ENCODE results near the gene PKD1L1.
"Not testable (repeated sequence)": the region's sequence is repeated elsewhere in the genome, so short reads cannot be mapped to it uniquely, and the experiment has no call there.

PKD1L1 gene

DNA sequence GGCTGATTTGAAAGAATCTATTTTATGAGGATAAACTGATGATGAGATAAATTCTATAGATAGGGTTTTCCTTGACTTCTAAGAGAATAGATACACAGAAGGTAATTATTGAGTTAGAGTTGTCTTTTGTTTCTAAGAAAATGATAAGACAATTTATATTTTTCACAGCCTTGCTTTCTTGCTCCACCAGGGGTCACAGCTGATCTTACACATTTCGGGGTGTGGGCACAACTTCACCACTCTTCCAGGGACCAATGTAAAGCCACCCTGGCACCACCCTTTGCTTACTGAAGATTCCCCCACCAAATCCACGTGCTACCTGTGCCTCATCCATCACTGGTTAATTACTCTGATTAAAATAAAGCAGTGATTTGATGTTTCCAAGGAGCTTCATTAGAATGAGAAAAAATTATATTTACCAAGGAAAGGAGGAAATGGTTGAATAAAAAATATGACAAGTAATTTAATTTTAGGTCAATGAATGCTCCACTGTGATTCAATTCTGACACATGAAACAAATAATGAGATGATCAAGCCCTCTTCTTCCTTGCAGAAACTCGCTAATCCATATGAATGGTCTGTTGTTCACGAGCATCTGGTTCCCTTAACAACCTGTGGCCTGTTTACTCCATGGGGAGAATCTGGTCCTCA lies 189.1 kb downstream of the PKD1L1 start:
- FAIRE-seq (no peak), DNase-seq (ENCODE audit: insufficient read length) (no peak)
- TF ChIP-seq POLR2AphosphoS5 (IDR thresholded peaks at IDR 0.05; ENCODE audit: low read depth, low read length), result no peak
- no peak for TF ChIP-seq POLR2A (IDR thresholded peaks at IDR 0.05; ENCODE audit: low read depth, low read length)
- TF ChIP-seq TAF1 (IDR thresholded peaks at IDR 0.05; ENCODE audit: borderline replicate concordance, low read depth, low read length), result no peak

DNA sequence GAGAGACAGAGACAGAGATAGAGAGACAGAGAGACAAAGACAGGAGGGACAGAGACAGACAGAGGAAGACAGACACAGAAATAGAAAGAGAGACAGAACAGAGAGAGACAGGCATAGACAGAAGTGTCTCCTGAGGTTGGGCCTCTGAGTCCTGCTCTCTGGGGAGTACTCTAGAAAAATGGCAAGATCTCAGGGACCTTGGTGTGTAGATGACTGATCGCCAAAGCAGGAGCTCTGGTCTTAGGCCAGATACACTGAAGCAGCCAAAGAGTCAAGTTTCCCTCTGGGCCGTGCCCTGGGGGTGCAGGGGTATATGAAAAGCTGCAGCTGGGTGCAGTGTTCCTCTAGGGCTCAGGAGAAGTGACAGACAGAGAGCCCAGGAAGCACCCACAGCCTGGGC lies 189.7 kb downstream of the PKD1L1 start:
- no peak for TF ChIP-seq TAF1 (IDR thresholded peaks at IDR 0.05; ENCODE audit: borderline replicate concordance, low read depth, low read length)
- no peak for TF ChIP-seq POLR2A (IDR thresholded peaks at IDR 0.05; ENCODE audit: low read depth, low read length)
- no peak for TF ChIP-seq POLR2AphosphoS5 (IDR thresholded peaks at IDR 0.05; ENCODE audit: low read depth, low read length)
- no peak for DNase-seq (ENCODE audit: insufficient read length)
- FAIRE-seq, result no peak

DNA sequence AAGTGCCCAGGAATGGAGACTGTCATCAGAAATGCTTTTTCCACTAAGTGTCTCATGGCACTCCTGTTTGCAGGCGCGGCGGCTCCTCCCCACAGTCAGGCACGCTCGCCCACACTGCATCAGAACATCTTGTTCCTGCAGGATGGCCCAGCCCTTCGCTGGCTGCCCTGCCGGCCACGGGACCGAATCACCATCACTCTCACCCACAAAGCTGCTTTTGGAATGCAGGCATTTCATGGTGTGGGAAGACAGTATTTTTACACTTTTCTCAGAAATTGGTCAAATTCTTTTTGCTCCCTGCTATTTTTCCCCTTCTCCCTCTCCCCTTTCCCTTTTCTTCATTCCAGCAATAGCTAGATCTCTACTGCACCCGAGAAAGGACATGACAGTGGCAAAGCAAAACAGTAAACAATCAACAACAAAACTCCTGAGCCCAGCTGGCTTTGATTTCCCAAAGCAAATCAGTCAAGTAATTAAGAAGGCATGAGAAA lies 190.3 kb downstream of the PKD1L1 start:
- DNase-seq (ENCODE audit: insufficient read length), result no peak
- TF ChIP-seq POLR2AphosphoS5 (IDR thresholded peaks at IDR 0.05; ENCODE audit: low read depth, low read length), result no peak
- no peak for TF ChIP-seq POLR2A (IDR thresholded peaks at IDR 0.05; ENCODE audit: low read depth, low read length)
- TF ChIP-seq TAF1 (IDR thresholded peaks at IDR 0.05; ENCODE audit: borderline replicate concordance, low read depth, low read length), result no peak
- FAIRE-seq, result no peak

DNA sequence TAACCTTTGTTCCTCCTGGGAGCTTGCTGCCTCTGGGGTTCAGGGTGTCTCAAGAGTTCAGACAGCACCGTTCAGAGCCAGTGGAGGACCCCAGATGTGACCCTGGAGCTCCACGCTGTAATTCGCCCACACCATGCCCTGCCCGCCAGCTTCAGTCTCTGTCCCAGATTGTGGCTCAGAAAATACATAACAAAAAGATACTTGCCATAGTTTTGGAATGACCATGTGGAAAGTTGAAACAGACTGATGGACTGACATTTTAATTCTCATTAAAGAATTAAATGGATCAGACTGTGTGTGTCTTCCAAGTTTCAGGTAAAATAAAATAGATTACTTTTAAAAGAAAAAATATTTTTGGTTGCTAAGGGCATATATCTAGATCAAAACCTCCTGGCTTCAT lies 191.6 kb downstream of the PKD1L1 start:
- FAIRE-seq, result no peak

GRCh38 chr7:47755248-47755647 lies 193.0 kb downstream of the PKD1L1 start:
- no peak for TF ChIP-seq TAF1 (IDR thresholded peaks at IDR 0.05; ENCODE audit: borderline replicate concordance, low read depth, low read length)
- no peak for TF ChIP-seq POLR2A (IDR thresholded peaks at IDR 0.05; ENCODE audit: low read depth, low read length)
- no peak for TF ChIP-seq POLR2AphosphoS5 (IDR thresholded peaks at IDR 0.05; ENCODE audit: low read depth, low read length)
- no peak for FAIRE-seq
- DNase-seq (ENCODE audit: insufficient read length), result no peak

More for the DNA sequence above, 191.6 kb downstream of the PKD1L1 start:
- TF ChIP-seq POLR2A (IDR thresholded peaks at IDR 0.05; ENCODE audit: low read depth, low read length), result no peak
- no peak for TF ChIP-seq TAF1 (IDR thresholded peaks at IDR 0.05; ENCODE audit: borderline replicate concordance, low read depth, low read length)
- no peak for DNase-seq (ENCODE audit: insufficient read length)

GRCh38 chr7:47751724-47752123 lies 196.5 kb downstream of the PKD1L1 start:
- not testable (repeated sequence) for FAIRE-seq; DNase-seq (ENCODE audit: insufficient read length)

DNA sequence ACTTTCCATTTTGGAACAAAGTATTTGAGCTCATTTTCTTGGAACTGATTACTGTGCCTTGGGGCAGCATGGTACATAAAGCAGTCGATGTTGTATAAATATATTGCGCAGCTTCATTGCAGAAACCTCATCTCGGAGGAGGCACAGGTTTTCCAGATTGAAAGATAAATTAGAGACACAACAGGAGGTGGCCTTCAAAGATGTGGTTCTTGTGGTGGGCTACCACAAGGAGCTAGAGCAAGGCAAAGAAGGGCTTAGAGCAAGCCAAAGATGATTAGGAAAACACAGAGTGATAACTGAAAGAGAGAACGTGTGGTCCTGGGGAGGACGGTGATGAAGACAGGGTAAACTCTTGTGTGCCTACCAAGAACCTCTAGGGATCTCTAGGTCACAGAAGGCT lies 197.2 kb downstream of the PKD1L1 start:
- DNase-seq (ENCODE audit: insufficient read length) (no peak), FAIRE-seq (no peak)
- no peak for TF ChIP-seq POLR2A (IDR thresholded peaks at IDR 0.05; ENCODE audit: low read depth, low read length)
- TF ChIP-seq TAF1 (IDR thresholded peaks at IDR 0.05; ENCODE audit: borderline replicate concordance, low read depth, low read length), result no peak
- TF ChIP-seq POLR2AphosphoS5 (IDR thresholded peaks at IDR 0.05; ENCODE audit: low read depth, low read length), result no peak

DNA sequence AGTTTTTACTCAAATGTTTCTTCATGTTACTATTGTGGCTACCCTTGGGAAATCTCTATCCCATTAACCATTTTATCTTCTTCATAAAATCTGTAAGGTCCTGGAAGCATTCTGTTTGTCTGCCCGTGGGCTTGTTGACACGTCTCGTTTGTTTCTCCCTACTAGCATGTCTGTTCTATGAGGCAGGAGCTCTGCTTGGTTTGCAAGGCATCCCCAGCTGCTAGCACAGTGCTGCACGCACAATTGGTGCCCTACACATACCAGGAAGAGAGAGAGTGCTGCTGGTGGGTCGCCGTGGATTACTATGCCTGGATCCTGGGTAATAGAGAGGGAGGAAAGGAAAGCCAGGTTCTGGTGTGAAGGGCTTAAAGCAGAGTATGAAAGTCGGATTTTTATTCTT lies 200.2 kb downstream of the PKD1L1 start:
- TF ChIP-seq TAF1 (IDR thresholded peaks at IDR 0.05; ENCODE audit: borderline replicate concordance, low read depth, low read length) (no peak), POLR2A (IDR thresholded peaks at IDR 0.05; ENCODE audit: low read depth, low read length) (no peak), POLR2AphosphoS5 (IDR thresholded peaks at IDR 0.05; ENCODE audit: low read depth, low read length) (no peak)
- FAIRE-seq, result no peak
- no peak for DNase-seq (ENCODE audit: insufficient read length)

DNA sequence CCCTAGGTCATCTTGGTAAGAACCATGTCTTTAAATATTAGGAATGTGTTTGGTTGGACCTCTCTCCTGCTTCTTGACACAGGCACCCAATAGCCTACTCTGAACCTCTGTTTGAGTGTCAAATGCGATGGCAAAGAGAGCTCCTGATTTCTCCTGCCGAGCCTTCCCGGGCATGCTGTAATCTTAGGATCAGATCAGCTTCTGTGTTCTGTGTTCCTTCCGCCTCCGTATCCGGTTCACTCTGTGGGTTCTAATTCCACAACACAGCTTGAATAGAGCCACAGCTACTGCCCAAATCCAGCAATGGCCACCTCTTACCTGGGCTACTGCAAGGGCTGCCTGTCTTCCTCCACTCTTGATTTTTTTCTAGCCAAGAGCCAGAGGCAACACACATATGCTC lies 201.1 kb downstream of the PKD1L1 start:
- FAIRE-seq (no peak), DNase-seq (ENCODE audit: insufficient read length) (no peak)
- TF ChIP-seq POLR2A (IDR thresholded peaks at IDR 0.05; ENCODE audit: low read depth, low read length) (no peak), POLR2AphosphoS5 (IDR thresholded peaks at IDR 0.05; ENCODE audit: low read depth, low read length) (no peak)

GRCh38 chr7:47746468-47746867 lies 201.8 kb downstream of the PKD1L1 start:
- DNase-seq (ENCODE audit: insufficient read length) (no peak), FAIRE-seq (no peak)
- TF ChIP-seq TAF1 (IDR thresholded peaks at IDR 0.05; ENCODE audit: borderline replicate concordance, low read depth, low read length) (no peak), POLR2A (IDR thresholded peaks at IDR 0.05; ENCODE audit: low read depth, low read length) (no peak), POLR2AphosphoS5 (IDR thresholded peaks at IDR 0.05; ENCODE audit: low read depth, low read length) (no peak)

- DNase-seq (ENCODE audit: insufficient read length), result no peak
- no peak for FAIRE-seq
- TF ChIP-seq POLR2A (IDR thresholded peaks at IDR 0.05; ENCODE audit: low read depth, low read length) (no peak), POLR2AphosphoS5 (IDR thresholded peaks at IDR 0.05; ENCODE audit: low read depth, low read length) (no peak), TAF1 (IDR thresholded peaks at IDR 0.05; ENCODE audit: borderline replicate concordance, low read depth, low read length) (no peak)
Observed at GRCh38 chr7:47744883-47745282, 203.4 kb downstream of the PKD1L1 start.

- TF ChIP-seq POLR2A (IDR thresholded peaks at IDR 0.05; ENCODE audit: low read depth, low read length) (no peak), TAF1 (IDR thresholded peaks at IDR 0.05; ENCODE audit: borderline replicate concordance, low read depth, low read length) (no peak), POLR2AphosphoS5 (IDR thresholded peaks at IDR 0.05; ENCODE audit: low read depth, low read length) (no peak)
- no peak for DNase-seq (ENCODE audit: insufficient read length)
- FAIRE-seq, result no peak
Observed at GRCh38 chr7:47743965-47744591, 204.2 kb downstream of the PKD1L1 start.
